Nephron progenitor cell (in vitro differentiated cells): ENCODE measurements around the gene CCDC51.

Source experiments
- DNase-seq: peaks from one replicate; pipeline ENCODE4 v3.0.0; 2021
- H3K27ac Mint-ChIP-seq: 2 replicates; pipeline ENCODE4 v1.8.0; 2021; ENCODE audit warnings: mild to moderate bottlenecking, moderate library complexity, mixed read lengths
- H3K27me3 Mint-ChIP-seq: 2 replicates; pipeline ENCODE4 v1.8.0; 2021; ENCODE audit warnings: mild to moderate bottlenecking, low read depth, mixed read lengths; ENCODE audit not compliant: poor library complexity
- H3K36me3 Mint-ChIP-seq: 2 replicates; pipeline ENCODE4 v1.8.0; 2021; ENCODE audit warnings: low read depth, mixed read lengths
- H3K4me1 Mint-ChIP-seq: 2 replicates; pipeline ENCODE4 v1.8.0; 2021; ENCODE audit warnings: mixed read lengths
- H3K4me3 Mint-ChIP-seq: 2 replicates; pipeline ENCODE4 v1.8.0; 2021; ENCODE audit warnings: mild to moderate bottlenecking, moderate library complexity, mixed read lengths
- H3K9me3 Mint-ChIP-seq: 2 replicates; pipeline ENCODE4 v1.8.0; 2021; ENCODE audit warnings: mild to moderate bottlenecking, moderate library complexity, mixed read lengths
- TF ChIP-seq, protein P1 (sequence below): fragments of 200-600 bp; sonication (generic); IDR thresholded peaks from 2 replicates; pipeline ENCODE4 v1.5.0; 2021; ENCODE audit warnings: antibody characterized with exemption

The CCDC51 gene

DNA sequence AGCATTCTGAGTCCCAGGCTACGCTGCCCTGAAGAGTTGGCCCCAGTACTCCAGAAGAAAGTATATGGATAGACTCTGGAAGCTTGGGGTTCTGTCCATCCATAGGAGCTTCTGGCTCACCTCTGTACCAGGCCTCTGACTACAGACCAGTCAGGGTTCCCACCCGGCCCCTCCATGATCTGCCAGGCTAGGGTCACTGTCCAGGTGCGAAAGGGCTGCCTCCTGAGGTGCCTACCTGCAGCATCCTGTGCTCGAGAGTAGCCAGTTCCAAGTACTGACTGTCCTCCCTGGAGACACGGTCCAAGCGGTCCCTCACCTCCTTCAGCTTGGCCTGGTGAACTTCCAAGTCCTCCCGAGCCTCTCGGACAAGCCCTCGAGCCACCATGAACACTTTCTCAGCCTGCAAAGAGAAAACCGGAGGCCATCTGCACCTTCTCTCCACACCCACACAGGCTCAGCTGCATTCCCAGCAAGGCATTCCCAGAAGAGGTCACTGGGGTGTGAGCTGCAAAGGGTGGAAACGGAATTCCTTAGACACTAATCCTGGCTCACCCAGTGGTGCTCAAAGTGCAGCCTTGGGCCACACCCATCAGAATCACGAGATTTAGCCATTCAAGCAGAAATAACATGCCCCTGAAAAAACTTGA lies 6.3 kb downstream of the CCDC51 start:
- H3K4me3 Mint-ChIP-seq: no peak overlapping the region

DNA sequence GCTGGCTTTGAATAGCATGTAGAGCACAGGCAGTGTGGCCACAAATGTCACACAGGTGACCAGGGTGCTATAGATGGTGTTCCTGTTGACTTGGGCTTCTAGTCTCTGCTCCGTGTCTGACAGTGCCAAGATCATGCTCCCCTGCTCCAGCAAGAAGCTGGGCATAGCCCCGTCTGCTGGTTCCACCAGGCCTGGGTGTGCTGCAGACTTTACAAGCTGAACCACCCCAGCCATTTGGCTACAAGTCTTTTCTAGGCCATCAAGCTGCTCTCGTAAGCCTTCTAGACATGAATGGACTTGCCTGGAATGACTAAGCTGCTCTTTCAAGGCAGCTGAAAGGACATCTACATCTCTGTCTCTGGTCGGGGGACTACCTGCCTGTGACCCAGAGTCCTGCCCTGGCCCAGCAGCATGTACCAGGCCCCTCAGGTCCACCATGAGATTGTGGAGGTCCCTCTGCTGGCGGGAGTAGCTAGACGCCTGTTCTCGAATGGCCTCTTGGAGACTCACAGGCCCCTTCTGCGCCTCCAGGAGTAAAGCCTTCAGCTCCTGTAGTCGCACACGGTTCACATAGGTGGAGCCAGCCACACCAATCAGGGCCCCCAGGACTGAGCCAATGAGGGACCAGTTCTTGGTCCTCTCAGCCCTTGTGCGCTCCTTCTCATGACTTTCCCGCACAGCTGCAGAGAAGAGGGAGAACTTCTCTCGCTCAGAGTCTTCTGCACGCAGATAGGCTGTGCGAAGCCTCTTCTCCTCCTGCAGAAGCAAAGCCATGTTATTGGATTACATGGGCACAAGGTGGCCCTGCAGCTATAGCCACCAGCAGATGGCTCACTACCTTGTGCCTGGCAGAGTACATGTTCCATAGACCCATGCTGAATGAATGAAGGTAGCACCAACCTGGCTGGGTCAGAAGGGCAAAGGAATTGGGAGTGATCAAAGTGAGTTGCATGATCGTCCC lies 7.2 kb downstream of the CCDC51 start:
- H3K27ac Mint-ChIP-seq: no peak overlapping the region
- H3K4me1 Mint-ChIP-seq: peaks cover 28% of the 10 kb centered on the region
- TF ChIP-seq, protein P1, sequence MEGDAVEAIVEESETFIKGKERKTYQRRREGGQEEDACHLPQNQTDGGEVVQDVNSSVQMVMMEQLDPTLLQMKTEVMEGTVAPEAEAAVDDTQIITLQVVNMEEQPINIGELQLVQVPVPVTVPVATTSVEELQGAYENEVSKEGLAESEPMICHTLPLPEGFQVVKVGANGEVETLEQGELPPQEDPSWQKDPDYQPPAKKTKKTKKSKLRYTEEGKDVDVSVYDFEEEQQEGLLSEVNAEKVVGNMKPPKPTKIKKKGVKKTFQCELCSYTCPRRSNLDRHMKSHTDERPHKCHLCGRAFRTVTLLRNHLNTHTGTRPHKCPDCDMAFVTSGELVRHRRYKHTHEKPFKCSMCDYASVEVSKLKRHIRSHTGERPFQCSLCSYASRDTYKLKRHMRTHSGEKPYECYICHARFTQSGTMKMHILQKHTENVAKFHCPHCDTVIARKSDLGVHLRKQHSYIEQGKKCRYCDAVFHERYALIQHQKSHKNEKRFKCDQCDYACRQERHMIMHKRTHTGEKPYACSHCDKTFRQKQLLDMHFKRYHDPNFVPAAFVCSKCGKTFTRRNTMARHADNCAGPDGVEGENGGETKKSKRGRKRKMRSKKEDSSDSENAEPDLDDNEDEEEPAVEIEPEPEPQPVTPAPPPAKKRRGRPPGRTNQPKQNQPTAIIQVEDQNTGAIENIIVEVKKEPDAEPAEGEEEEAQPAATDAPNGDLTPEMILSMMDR: no peak
- no peak overlapping the region for H3K4me3 Mint-ChIP-seq
- H3K9me3 Mint-ChIP-seq: no peaks in the 10 kb centered on the region
- no peaks in the 10 kb centered on the region for H3K27me3 Mint-ChIP-seq
- peaks cover 5% of the 10 kb centered on the region for H3K36me3 Mint-ChIP-seq
- DNase-seq: no peak

More for the DNA sequence above, 6.3 kb downstream of the CCDC51 start:
- Mint-ChIP-seq H3K9me3 (no peaks in the 10 kb centered on the region), H3K27ac (no peak overlapping the region), H3K4me1 (peaks cover 24% of the 10 kb centered on the region), H3K36me3 (peaks cover 5% of the 10 kb centered on the region), H3K27me3 (no peaks in the 10 kb centered on the region)
- TF ChIP-seq, protein P1: no peak
- DNase-seq: no peak

DNA sequence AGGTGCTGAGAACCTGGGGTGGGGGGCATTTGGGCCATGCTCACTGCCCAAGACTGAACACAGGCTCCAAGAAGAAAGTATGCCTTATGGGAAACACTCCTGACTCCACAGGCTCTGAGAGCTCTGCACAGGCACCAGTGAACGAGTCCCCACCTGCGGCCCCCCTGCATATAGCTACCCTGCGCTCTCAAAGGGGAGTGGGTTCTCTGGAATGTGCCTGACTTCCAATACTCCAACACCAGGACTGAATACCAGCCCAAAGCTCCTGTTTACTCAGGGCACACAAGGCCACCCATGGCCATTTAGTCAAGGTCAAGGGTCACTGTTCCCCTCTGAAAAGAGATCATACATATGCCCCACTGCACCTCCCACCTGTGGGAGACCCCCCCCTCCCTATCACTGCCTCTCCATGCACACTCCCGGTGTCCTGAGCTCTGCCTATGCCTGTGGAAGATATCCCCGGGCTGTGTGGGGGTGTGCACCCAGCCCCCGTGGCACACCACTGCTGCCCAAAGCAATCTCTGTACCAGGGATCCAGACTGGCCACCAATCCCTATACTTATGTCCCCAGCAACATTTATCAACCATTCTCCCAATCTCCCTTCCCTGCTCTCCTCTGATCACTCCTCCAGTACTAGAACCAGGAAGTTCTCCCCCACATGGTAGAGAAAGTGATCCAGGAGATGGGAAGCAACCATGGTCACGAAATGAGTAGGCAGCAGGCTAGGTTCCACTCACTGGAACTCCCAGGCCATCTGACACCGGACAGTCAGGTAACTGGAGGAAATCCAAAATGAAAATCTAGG lies 8.5 kb downstream of the CCDC51 start:
- H3K27ac Mint-ChIP-seq: peak overlapping the region; percentile 28
- peaks cover 39% of the 10 kb centered on the region for H3K4me1 Mint-ChIP-seq
- no peaks in the 10 kb centered on the region for H3K9me3 Mint-ChIP-seq
- no peak for DNase-seq
- TF ChIP-seq, protein P1: no peak
- no peaks in the 10 kb centered on the region for H3K27me3 Mint-ChIP-seq
- H3K36me3 Mint-ChIP-seq: peaks cover 5% of the 10 kb centered on the region
- H3K4me3 Mint-ChIP-seq: peak overlapping the region; percentile 90

DNA sequence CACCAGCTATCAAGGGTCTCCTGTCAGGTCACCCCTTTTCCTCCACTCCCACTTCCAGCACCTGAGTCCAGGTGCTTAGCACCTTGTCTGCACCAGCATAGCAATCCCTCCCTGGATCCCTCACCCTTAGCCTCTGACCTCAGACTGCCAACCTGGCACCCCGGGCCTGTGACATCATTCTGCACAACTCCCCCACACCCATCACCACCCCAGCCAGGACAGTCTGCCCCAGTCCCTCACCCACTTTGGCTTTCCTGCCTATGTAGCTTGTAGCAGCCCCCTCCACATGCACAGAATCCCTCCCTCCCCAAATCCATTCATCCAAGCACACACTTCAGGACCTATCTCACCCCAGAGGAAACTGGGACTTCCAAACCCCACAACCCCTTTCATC lies 9.2 kb downstream of the CCDC51 start:
- Mint-ChIP-seq H3K4me1 (peaks cover 46% of the 10 kb centered on the region), H3K27me3 (no peaks in the 10 kb centered on the region), H3K4me3 (peak overlapping the region; percentile 90), H3K36me3 (peaks cover 5% of the 10 kb centered on the region), H3K9me3 (no peaks in the 10 kb centered on the region), H3K27ac (no peak overlapping the region)
- no peak for DNase-seq
- TF ChIP-seq, protein P1: no peak

DNA sequence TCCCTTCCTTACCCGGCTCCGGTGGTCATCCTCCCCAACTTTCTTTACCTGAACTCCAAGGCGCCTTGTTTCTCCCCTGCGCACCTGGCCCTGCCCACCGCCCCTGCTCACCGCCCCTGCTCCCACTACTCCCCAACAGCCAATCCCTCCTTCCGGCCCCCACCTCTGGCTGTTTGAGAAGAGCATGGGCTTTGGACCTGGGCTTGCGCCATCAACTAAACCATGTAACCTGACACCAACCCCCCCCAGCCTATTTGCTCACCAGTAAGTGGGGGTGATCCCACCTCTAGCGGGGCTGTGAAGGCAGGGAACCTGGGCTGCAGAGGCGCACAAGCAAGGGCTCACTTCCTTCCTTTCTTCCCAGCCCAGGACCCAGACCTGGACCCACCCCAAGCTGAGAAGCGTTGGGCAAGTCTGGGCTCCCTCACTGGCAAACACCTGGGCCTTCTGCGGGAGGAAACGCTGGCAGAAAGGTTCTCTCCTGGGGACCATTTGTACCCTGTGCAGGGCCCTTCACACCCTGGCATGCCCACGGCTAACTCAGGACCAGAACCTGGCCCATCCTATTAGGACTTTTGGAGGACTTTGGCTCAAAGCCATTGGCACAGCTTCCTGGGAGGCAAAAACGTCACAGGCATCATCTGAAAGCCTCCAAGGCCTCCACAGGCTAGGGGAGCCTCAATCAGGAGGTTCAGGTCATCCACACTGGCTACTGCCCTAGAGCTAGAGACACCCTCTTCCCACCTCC lies 9.8 kb downstream of the CCDC51 start, which contains the start of gene PLXNB1:
Gene PLXNB1, minus strand, starts transcription at position 127 of the 748 bp plus-strand sequence. CDS start 5,475 bp downstream, outside the sequence.
- peaks cover 5% of the 10 kb centered on the region for H3K36me3 Mint-ChIP-seq
- DNase-seq: peak; percentile 78
- H3K27ac Mint-ChIP-seq: peak within 1 kb of the TSS; percentile 96
- TF ChIP-seq, protein P1: no peak
- no peaks in the 10 kb centered on the region for H3K27me3 Mint-ChIP-seq
- no peaks in the 10 kb centered on the region for H3K9me3 Mint-ChIP-seq
- H3K4me1 Mint-ChIP-seq: peaks cover 51% of the 10 kb centered on the region
- peak within 1 kb of the TSS; percentile 90 for H3K4me3 Mint-ChIP-seq
